Epithelial cell of esophagus (primary cell): Measurements from ENCODE around the gene TEX9.

Source experiments
- DNase-seq: peaks from one replicate; pipeline ENCODE4 v3.0.0; 2010; ENCODE audit warnings: low read depth
- H3K4me3 ChIP-seq: 2 replicates; pipeline ENCODE4 v1.5.1; 2011; ENCODE audit warnings: mild to moderate bottlenecking, low read length, control low read depth
- TF ChIP-seq, protein P1 (sequence below): IDR thresholded peaks from 2 replicates; pipeline ENCODE4 v1.5.1; 2011; ENCODE audit warnings: low read depth, mild to moderate bottlenecking, low read length, control low read depth, inconsistent platforms; ENCODE audit not compliant: insufficient read depth; ENCODE audit errors: missing control alignments

TEX9 gene

DNA sequence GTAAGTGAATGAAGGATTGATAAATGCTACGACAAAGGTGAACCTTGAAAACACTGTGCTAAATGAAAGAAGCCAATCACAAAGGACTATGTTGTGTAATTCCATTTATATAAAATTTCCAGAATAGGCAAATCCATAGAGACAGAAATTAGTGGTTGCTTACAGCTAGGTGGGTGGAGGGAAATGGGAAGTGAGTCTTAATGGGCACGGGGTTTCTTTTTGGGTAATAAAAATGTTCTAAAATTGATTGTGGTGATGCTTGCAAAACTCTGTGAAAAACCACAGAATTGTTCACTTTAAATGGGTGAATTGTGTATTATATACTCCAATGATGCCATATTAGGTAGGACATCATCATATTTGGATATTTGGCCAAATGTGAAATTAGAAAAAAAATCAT is 20.9 kb upstream of the TEX9 start:
- TF ChIP-seq, protein P1, sequence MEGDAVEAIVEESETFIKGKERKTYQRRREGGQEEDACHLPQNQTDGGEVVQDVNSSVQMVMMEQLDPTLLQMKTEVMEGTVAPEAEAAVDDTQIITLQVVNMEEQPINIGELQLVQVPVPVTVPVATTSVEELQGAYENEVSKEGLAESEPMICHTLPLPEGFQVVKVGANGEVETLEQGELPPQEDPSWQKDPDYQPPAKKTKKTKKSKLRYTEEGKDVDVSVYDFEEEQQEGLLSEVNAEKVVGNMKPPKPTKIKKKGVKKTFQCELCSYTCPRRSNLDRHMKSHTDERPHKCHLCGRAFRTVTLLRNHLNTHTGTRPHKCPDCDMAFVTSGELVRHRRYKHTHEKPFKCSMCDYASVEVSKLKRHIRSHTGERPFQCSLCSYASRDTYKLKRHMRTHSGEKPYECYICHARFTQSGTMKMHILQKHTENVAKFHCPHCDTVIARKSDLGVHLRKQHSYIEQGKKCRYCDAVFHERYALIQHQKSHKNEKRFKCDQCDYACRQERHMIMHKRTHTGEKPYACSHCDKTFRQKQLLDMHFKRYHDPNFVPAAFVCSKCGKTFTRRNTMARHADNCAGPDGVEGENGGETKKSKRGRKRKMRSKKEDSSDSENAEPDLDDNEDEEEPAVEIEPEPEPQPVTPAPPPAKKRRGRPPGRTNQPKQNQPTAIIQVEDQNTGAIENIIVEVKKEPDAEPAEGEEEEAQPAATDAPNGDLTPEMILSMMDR, result no peak
- H3K4me3 ChIP-seq, result no peak overlapping the region
- no peak for DNase-seq

DNA sequence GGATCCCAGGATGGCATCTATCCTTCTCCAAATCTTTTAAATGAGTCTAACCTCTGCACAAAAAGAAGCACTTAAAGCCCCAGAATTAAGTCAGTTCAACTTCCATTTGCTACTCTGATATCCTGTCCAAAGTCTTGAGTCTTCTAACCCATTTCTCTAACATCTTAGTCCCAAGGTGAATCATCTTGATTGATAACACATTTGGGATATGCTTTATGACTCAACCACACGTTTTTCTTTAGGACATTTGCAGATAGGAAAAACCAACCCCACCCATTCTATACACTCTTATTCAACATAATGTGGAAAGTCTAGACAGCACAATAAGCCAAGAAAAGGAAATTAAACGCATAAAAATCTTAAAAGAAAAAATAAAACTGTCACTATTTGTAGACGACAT is 18.8 kb upstream of the TEX9 start:
- DNase-seq, result no peak
- TF ChIP-seq, protein P1, result no peak

DNA sequence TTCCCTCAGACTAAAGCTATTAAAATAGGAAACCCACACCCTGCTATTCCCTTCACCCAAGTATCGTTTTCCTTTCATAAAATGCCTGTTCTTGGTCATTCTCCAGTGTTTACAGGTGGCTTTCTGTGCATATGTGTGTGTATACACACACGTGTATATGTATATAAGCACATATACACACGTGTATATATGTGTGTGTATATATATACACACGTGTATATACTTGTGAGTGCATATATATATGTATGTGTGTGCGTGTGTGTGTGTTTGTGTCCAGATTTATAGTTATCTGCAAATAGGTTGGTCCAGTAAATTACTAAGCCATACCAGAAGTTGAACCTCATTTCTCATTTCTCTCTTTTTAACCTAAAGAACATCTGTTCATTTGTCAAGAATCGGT is 15.7 kb upstream of the TEX9 start:
- no peak overlapping the region for H3K4me3 ChIP-seq
- TF ChIP-seq, protein P1, result no peak

More for the DNA sequence above, 18.8 kb upstream of the TEX9 start:
- H3K4me3 ChIP-seq, result no peak overlapping the region

DNA sequence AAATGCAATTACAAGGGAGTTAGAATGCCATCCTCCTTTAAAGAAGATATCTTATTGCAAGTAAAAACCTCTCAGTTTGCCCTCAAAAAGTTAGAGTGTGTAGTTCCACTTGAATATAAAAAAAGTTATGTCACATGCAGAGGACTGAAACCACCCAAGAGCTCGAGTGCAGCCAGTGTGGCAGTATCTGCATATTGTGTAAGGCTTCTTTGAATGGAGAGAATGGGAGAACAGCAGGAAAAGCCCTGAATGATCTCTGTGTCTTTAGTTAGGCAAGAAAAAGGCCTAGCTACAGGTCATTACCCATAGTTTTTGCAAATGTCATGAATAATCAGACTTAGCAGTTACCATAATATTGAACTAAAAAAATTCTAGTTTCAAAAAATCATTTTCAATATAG is 13.9 kb upstream of the TEX9 start:
- DNase-seq, result no peak
- TF ChIP-seq, protein P1, result no peak
- H3K4me3 ChIP-seq, result no peak overlapping the region

More for the DNA sequence above, 15.7 kb upstream of the TEX9 start:
- no peak for DNase-seq

DNA sequence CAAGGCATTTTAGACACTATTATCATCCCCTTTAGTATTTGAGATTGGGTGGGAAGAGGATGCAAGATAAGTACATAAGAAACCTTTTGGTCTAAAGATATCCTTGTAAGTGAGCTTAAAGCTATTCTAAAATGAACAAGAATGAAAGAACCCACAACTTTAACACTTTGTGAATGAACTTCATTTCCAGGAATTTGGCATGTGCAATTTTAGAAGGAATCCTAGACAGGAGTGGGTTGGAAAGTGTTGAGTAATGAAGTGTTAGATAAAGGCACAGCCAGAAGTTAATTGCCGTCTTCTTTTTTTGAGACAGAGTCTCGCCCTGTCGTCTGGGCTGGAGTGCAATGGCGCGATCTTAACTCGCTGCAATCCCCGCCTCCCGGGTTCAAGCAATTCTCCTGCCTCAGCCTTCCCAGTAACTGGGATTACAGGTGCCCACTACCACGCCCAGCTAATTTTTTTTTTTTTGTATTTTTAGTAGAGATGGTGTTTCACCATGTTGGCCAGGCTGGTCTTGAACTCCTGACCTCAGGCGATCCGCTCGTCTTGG is 13.2 kb upstream of the TEX9 start:
- no peak overlapping the region for H3K4me3 ChIP-seq
- TF ChIP-seq, protein P1, result no peak
- no peak for DNase-seq

DNA sequence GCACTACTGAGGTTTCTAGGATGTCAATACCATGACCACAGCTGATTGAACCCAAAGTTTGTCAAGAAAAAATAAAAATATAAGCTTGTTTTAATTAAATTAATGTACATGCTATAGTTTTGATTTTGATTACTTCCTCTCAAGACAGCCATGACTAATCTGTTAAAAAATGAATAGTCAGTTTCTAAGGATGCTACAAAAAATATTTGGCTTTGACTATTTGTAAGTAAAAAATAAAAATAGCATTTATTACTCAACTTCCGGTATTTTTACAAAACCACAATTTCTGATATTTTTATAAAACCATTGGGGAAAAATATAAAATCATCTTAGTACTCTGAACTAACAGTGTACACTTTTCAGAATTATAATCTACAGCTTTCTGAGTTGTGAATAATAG is 12.1 kb upstream of the TEX9 start:
- no peak for DNase-seq
- TF ChIP-seq, protein P1, result no peak
- no peak overlapping the region for H3K4me3 ChIP-seq

DNA sequence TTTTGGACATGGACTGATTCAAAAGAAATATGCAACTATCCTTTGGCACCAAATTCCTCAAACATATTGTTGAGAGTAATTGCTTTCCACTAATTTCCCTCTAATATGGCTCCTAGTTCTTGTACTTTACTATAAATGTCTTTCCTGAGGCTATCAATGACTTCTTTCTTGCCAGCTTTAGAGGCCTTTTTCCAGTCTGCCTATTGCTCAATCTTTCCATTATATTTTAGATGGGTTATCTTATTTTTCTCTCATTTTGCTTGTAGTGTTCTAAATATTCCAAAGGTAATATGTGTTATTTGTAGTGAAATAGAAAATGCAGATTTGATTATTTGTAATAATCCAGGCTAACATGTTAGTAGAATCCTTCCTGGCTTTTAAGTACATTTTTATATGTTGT is 11.5 kb upstream of the TEX9 start:
- DNase-seq, result no peak
- TF ChIP-seq, protein P1, result no peak
- H3K4me3 ChIP-seq, result no peak overlapping the region
